IMR-90 (cell line): Measurements from ENCODE around the gene XRCC3. TPM values are rescaled to one million over a fixed set of nuclear protein-coding genes. Genes with fewer than 3 reads are reported as not detected.

Source experiments
- ATAC-seq: fragments of 200-7000 bp; cut with Tn5 transposase; 2 replicates; pipeline ENCODE4 v1.9.1; 2020; ENCODE audit warnings: low read depth, mild to moderate bottlenecking, moderate library complexity
- BruUV-seq: library from RNA; stranded (reverse); fragments of 400-500 nt; replicated peaks from 2 replicates; lab custom pipeline; 2021; lab: Mats Ljungman, UMichigan
- CTCF ChIA-PET: fragments of 300-600 bp; formaldehyde crosslinking; extraction: SDS; loops from one replicate; lab custom pipeline; 2021; ENCODE audit warnings: antibody characterized with exemption; lab: Yijun Ruan, JAX
- POLR2A ChIA-PET: fragments of 300-600 bp; sonication (Branson Sonifier 250); formaldehyde crosslinking; loops from one replicate; lab custom pipeline; 2022; ENCODE audit warnings: antibody characterized with exemption; ENCODE audit not compliant: unreplicated experiment; lab: Charles Lee
- DNase-seq: peaks from one replicate; pipeline ENCODE4 v3.0.0; 2013
- H2AFZ ChIP-seq: replicated peaks from 2 replicates; pipeline ENCODE3; 2013; ENCODE audit warnings: low read length, mild to moderate bottlenecking; ENCODE audit not compliant: poor library complexity
- H2AK5ac ChIP-seq: 2 replicates; pipeline ENCODE4 v1.6.1; 2013; ENCODE audit warnings: low read depth, low read length, inconsistent platforms
- H2AK9ac ChIP-seq: replicated peaks from 2 replicates; pipeline ENCODE3; 2013; ENCODE audit warnings: mild to moderate bottlenecking, low read depth, low read length, moderate library complexity; ENCODE audit not compliant: poor library complexity
- H2BK120ac ChIP-seq: 2 replicates; pipeline ENCODE4 v1.6.1; 2013; ENCODE audit warnings: low read depth, low read length, inconsistent platforms
- H2BK15ac ChIP-seq: 3 replicates; pipeline ENCODE4 v1.6.1; 2013; ENCODE audit warnings: low read depth, low read length, inconsistent platforms
- H2BK20ac ChIP-seq: 2 replicates; pipeline ENCODE4 v1.6.1; 2013; ENCODE audit warnings: low read depth, mild to moderate bottlenecking, inconsistent platforms, low read length, moderate library complexity
- H2BK5ac ChIP-seq: 2 replicates; pipeline ENCODE4 v1.6.1; 2013; ENCODE audit warnings: mild to moderate bottlenecking, low read depth, low read length, inconsistent platforms; ENCODE audit not compliant: poor library complexity, severe bottlenecking
- H3K14ac ChIP-seq: replicated peaks from 2 replicates; pipeline ENCODE4 v1.6.1; 2013; ENCODE audit warnings: low read depth, low read length, inconsistent platforms
- H3K18ac ChIP-seq: 2 replicates; pipeline ENCODE4 v1.6.1; 2013; ENCODE audit warnings: low read depth, low read length, control low read depth
- H3K23ac ChIP-seq: 2 replicates; pipeline ENCODE4 v1.6.1; 2013; ENCODE audit warnings: low read depth, low read length, inconsistent platforms
- H3K27ac ChIP-seq: 2 replicates; pipeline ENCODE4 v1.5.1; 2013; ENCODE audit warnings: mild to moderate bottlenecking, control low read depth, low read length; ENCODE audit not compliant: insufficient read depth
- H3K27me3 ChIP-seq: 2 replicates; pipeline ENCODE4 v1.6.1; 2013; ENCODE audit warnings: low read length; ENCODE audit not compliant: control insufficient read depth, insufficient read depth
- H3K36me3 ChIP-seq: 2 replicates; pipeline ENCODE4 v1.6.1; 2013; ENCODE audit warnings: low read length, mixed read lengths; ENCODE audit not compliant: control insufficient read depth, insufficient read depth
- H3K4ac ChIP-seq: 2 replicates; pipeline ENCODE4 v1.6.1; 2013; ENCODE audit warnings: low read depth, low read length, inconsistent platforms
- H3K4me1 ChIP-seq: 2 replicates; pipeline ENCODE4 v1.6.1; 2013; ENCODE audit warnings: low read length, mixed read lengths; ENCODE audit not compliant: control insufficient read depth, insufficient read depth
- H3K4me2 ChIP-seq: 2 replicates; pipeline ENCODE4 v1.6.1; 2013; ENCODE audit warnings: low read depth, mild to moderate bottlenecking, control low read depth, low read length, moderate library complexity
- H3K4me3 ChIP-seq: 2 replicates; pipeline ENCODE4 v1.5.1; 2013; ENCODE audit warnings: low read depth, mild to moderate bottlenecking, control low read depth, low read length, moderate library complexity; ENCODE audit not compliant: insufficient read depth
- H3K56ac ChIP-seq: 2 replicates; pipeline ENCODE4 v1.6.1; 2013; ENCODE audit warnings: low read length, inconsistent platforms; ENCODE audit not compliant: insufficient read depth; ENCODE audit errors: extremely low read depth
- H3K79me1 ChIP-seq, 2 experiments: 2 replicates each; pipeline ENCODE4 v1.6.1; 2013; ENCODE audit warnings: low read length in 2 of 2, inconsistent platforms in 1 of 2, low read depth in 1 of 2
- H3K9ac ChIP-seq: 2 replicates; pipeline ENCODE4 v1.6.1; 2013; ENCODE audit warnings: low read depth, low read length, control low read depth
- H3K9me1 ChIP-seq: 2 replicates; pipeline ENCODE4 v1.6.1; 2013; ENCODE audit warnings: low read length, inconsistent platforms; ENCODE audit not compliant: insufficient read depth
- H3K9me3 ChIP-seq: 2 replicates; pipeline ENCODE4 v1.6.1; 2013; ENCODE audit warnings: low read length; ENCODE audit not compliant: control insufficient read depth, insufficient read depth
- H4K20me1 ChIP-seq: 2 replicates; pipeline ENCODE4 v1.6.1; 2013; ENCODE audit warnings: low read length, inconsistent platforms; ENCODE audit not compliant: insufficient read depth
- H4K5ac ChIP-seq: 2 replicates; pipeline ENCODE4 v1.6.1; 2013; ENCODE audit warnings: mild to moderate bottlenecking, low read depth, low read length, control low read depth
- H4K8ac ChIP-seq, 2 experiments: 2 replicates each; pipeline ENCODE4 v1.6.1; 2013; ENCODE audit warnings: low read depth in 2 of 2, low read length in 2 of 2, control low read depth in 1 of 2, inconsistent platforms in 1 of 2
- H4K91ac ChIP-seq: 2 replicates; pipeline ENCODE4 v1.6.1; 2013; ENCODE audit warnings: low read depth, low read length, inconsistent platforms; ENCODE audit not compliant: insufficient read depth
- BHLHE40 ChIP-seq: fragments of 150-350 bp; IDR thresholded peaks from 2 replicates; pipeline ENCODE4 v1.6.1; 2016; ENCODE audit warnings: mild to moderate bottlenecking, low read depth, low read length
- CEBPB ChIP-seq: IDR thresholded peaks from 2 replicates; pipeline ENCODE4 v1.6.1; 2012; ENCODE audit warnings: low read depth, low read length, improper control_type of control experiment
- CHD1 ChIP-seq: IDR thresholded peaks from 2 replicates; pipeline ENCODE4 v1.6.1; 2012; ENCODE audit warnings: low read depth, low read length, improper control_type of control experiment
- FOS ChIP-seq: fragments of 150-350 bp; IDR thresholded peaks from 2 replicates; pipeline ENCODE4 v1.6.1; 2016; ENCODE audit warnings: low read depth, low read length
- MAFK ChIP-seq: IDR thresholded peaks from 2 replicates; pipeline ENCODE4 v1.6.1; 2012; ENCODE audit warnings: low read depth, low read length, improper control_type of control experiment
- MAZ ChIP-seq: IDR thresholded peaks from 2 replicates; pipeline ENCODE4 v1.6.1; 2012; ENCODE audit warnings: low read depth, mild to moderate bottlenecking, low read length, improper control_type of control experiment, moderate library complexity, borderline replicate concordance
- MXI1 ChIP-seq: IDR thresholded peaks from 2 replicates; pipeline ENCODE4 v1.6.1; 2012; ENCODE audit warnings: low read depth, mild to moderate bottlenecking, low read length, moderate library complexity, borderline replicate concordance
- NFE2L2 ChIP-seq: fragments of 150-350 bp; IDR thresholded peaks from 2 replicates; pipeline ENCODE4 v1.6.1; 2016; ENCODE audit warnings: low read depth, mild to moderate bottlenecking, low read length
- POLR2A ChIP-seq: IDR thresholded peaks from 2 replicates; pipeline ENCODE4 v1.6.1; 2012; ENCODE audit warnings: mild to moderate bottlenecking, low read depth, low read length
- RAD21 ChIP-seq: IDR thresholded peaks from 2 replicates; pipeline ENCODE4 v1.6.1; 2012; ENCODE audit warnings: low read length, improper control_type of control experiment
- RCOR1 ChIP-seq: IDR thresholded peaks from 2 replicates; pipeline ENCODE4 v1.6.1; 2012; ENCODE audit warnings: mild to moderate bottlenecking, low read length, improper control_type of control experiment; ENCODE audit not compliant: insufficient replicate concordance
- RFX5 ChIP-seq: IDR thresholded peaks from 2 replicates; pipeline ENCODE4 v1.8.0; 2012; ENCODE audit warnings: low read depth, mild to moderate bottlenecking, low read length, moderate library complexity
- WGBS, 2 experiments: methylation state at CpG; one replicate each; pipeline versions ENCODE4 v1.1.5 to v1.1.7; 2013; ENCODE audit warnings: missing lambda C conversion rate in 2 of 2; ENCODE audit not compliant: insufficient read length in 1 of 2; ENCODE audit errors: extremely low coverage in 2 of 2; 5-methylcytosine and 5-hydroxymethylcytosine counted together
- dilution Hi-C: fragments of 300-500 bp; cut with HindIII; formaldehyde crosslinking; loops from one replicate; pipeline ENCODE4 v1.14.3; 2018; ENCODE audit warnings: low sequenced_read_pairs; ENCODE audit not compliant: unreplicated experiment
- in situ Hi-C: fragments of 300-500 bp; cut with MboI; formaldehyde crosslinking; loops from 3 replicates; pipeline ENCODE4 v1.14.3; 2019; ENCODE audit warnings: low sequenced_read_pairs, inconsistent platforms, mixed read lengths
- intact Hi-C: fragments of 100-400 bp; cut with micrococcal nuclease; formaldehyde crosslinking; loops from 2 replicates; pipeline ENCODE4 v1.10.0; 2022
- polyA plus RNA-seq, 3 experiments: library from polyadenylated mRNA; depleted of rRNA; stranded (reverse); fragments of >200 nt; gene quantifications; 2 replicates each; pipeline ENCODE4 v1.2.3, GENCODE V29; 2012; ENCODE audit warnings: low replicate concordance in 1 of 3
- total RNA-seq: library from RNA; depleted of rRNA; stranded (reverse); fragments of >200 nt; gene quantifications from 2 replicates; pipeline ENCODE4 v1.2.3, GENCODE V29; 2012
- TF ChIP-seq, protein P1 (sequence below): fragments of 150-350 bp; IDR thresholded peaks from 2 replicates; pipeline ENCODE4 v1.6.1; 2016; ENCODE audit warnings: low read depth, mild to moderate bottlenecking, low read length, moderate library complexity, borderline replicate concordance

The XRCC3 gene
- total and polyA plus RNA-seq, 2 of the 4 experiments (the other 2 are of a cell fraction): 8.1 to 9.5 TPM

DNA sequence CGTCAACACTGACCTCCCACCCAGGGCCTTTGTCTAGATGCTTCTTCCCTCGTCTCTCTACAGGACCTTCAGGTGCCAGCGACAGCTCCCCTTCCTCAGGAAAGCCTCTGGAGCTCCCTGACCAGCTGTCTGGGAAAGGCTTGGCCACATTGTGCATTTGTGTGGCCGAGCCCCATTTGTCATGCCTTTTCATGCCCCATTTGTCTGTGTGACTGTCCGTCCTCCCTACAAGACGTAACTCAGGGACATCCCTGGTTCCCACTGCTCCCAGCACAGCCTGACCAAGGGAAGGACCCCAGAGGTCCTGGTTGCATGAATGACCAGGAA is 24.2 kb upstream of the XRCC3 start:
- Histone ChIP-seq H2AFZ (no peak overlapping the region), H3K23ac (no peak overlapping the region), H3K56ac (no peak overlapping the region), H4K91ac (no peak overlapping the region), H2BK15ac (no peak overlapping the region), H3K4me3 (no peak overlapping the region), H3K36me3 (peaks cover 6% of the 10 kb centered on the region), H3K79me1 (0 out of 4 replicates have a peak, but pooled peaks cover 0 to 2% of the 10 kb centered on the region in 2 experiments), H3K9me1 (peaks cover 7% of the 10 kb centered on the region; the same call in 1 of the 2 replicates), H2AK5ac (no peak overlapping the region), H2BK5ac (no peak overlapping the region), H3K14ac (no peak overlapping the region), H3K4me1 (peaks cover 2% of the 10 kb centered on the region; the same call in 1 of the 2 replicates), H4K20me1 (no peaks in the 10 kb centered on the region), H3K4me2 (no peak overlapping the region), H2AK9ac (no peak overlapping the region), H3K27ac (no peak overlapping the region), H3K4ac (no peak overlapping the region), H3K27me3 (no peaks in the 10 kb centered on the region), H2BK20ac (no peak overlapping the region), H3K9ac (no peak overlapping the region), H2BK120ac (no peak overlapping the region), H3K9me3 (no peaks in the 10 kb centered on the region), H4K8ac (no peak overlapping the region), H4K5ac (no peak overlapping the region), H3K18ac (no peak overlapping the region)
- no peak for TF ChIP-seq BHLHE40
- no peak for TF ChIP-seq MAFK
- TF ChIP-seq RFX5: no peak
- TF ChIP-seq MXI1: no peak
- no peak for TF ChIP-seq MAZ
- TF ChIP-seq CEBPB: no peak
- no peak for TF ChIP-seq NFE2L2
- TF ChIP-seq FOS: no peak
- TF ChIP-seq CHD1: no peak
- TF ChIP-seq POLR2A: no peak
- no peak for TF ChIP-seq RAD21
- TF ChIP-seq, protein P1, sequence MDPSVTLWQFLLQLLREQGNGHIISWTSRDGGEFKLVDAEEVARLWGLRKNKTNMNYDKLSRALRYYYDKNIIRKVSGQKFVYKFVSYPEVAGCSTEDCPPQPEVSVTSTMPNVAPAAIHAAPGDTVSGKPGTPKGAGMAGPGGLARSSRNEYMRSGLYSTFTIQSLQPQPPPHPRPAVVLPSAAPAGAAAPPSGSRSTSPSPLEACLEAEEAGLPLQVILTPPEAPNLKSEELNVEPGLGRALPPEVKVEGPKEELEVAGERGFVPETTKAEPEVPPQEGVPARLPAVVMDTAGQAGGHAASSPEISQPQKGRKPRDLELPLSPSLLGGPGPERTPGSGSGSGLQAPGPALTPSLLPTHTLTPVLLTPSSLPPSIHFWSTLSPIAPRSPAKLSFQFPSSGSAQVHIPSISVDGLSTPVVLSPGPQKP: no peak
- TF ChIP-seq RCOR1: no peak
- intact Hi-C loops (no loop called here), in situ Hi-C loops (no loop called here), dilution Hi-C loops (no loop called here)
- 92% methylated on average over 5 of the region's 6 CpGs; no CpG with 5 or more reads in 1 of the 2 experiments for WGBS, 2 experiments
- ATAC-seq (no peak), DNase-seq (no peak)
- no TSS peak for BruUV-seq
- POLR2A ChIA-PET: no interaction called here
- CTCF ChIA-PET: no interaction called here
